ENCODE data around the gene ZNF292.

Gene ZNF292

GRCh38 chr6:87209812-87210211, 54.4 kb downstream of the ZNF292 start:
- TF ChIP-seq CTCF (IDR thresholded peaks at IDR 0.05; ENCODE audit: low read depth, low read length), result no peak
- no peak overlapping the region for H3K4me3 ChIP-seq (ENCODE audit: low read depth, low read length)
- no peaks in the 10 kb centered on the region for H3K9me3 ChIP-seq (ENCODE audit: severe bottlenecking)
- no peak overlapping the region for H3K27ac ChIP-seq
- DNase-seq, result no peak
- H3K36me3 ChIP-seq, result peaks cover 19% of the 10 kb centered on the region
- H3K27me3 ChIP-seq (ENCODE audit: insufficient read depth, low read depth, severe bottlenecking), result no peaks in the 10 kb centered on the region

DNA sequence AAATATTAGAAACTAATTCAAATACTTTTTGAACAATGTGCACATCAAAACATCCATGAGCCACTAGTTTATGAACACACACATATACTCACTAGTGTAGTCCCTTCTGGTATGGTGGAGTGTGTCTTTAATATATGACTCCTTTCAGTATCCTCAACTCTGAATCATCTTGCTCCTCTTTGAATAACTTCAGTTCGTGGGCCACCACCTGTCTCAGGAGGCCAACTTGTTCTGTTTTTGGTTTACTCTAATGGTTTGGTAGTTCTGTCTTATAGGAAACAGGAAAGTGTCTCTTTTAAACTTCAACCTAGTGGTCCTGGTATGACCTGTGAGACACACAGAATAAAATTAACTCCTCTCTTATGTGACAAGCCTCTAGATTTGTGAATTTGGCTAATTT, 55.6 kb downstream of the ZNF292 start:
- Histone ChIP-seq H3K36me3 (peaks cover 24% of the 10 kb centered on the region), H3K9me3 (ENCODE audit: severe bottlenecking) (no peaks in the 10 kb centered on the region), H3K27ac (no peak overlapping the region), H3K4me3 (ENCODE audit: low read depth, low read length) (no peak overlapping the region), H3K27me3 (ENCODE audit: insufficient read depth, low read depth, severe bottlenecking) (no peaks in the 10 kb centered on the region)
- no peak for TF ChIP-seq CTCF (IDR thresholded peaks at IDR 0.05; ENCODE audit: low read depth, low read length)
- DNase-seq, result no peak

GRCh38 chr6:87212596-87212995, 57.2 kb downstream of the ZNF292 start:
- H3K4me3 ChIP-seq (ENCODE audit: low read depth, low read length), result no peak overlapping the region
- no peak overlapping the region for H3K27ac ChIP-seq
- no peaks in the 10 kb centered on the region for H3K9me3 ChIP-seq (ENCODE audit: severe bottlenecking)
- DNase-seq, result no peak
- no peaks in the 10 kb centered on the region for H3K27me3 ChIP-seq (ENCODE audit: insufficient read depth, low read depth, severe bottlenecking)
- no peak for TF ChIP-seq CTCF (IDR thresholded peaks at IDR 0.05; ENCODE audit: low read depth, low read length)
- peaks cover 37% of the 10 kb centered on the region for H3K36me3 ChIP-seq

DNA sequence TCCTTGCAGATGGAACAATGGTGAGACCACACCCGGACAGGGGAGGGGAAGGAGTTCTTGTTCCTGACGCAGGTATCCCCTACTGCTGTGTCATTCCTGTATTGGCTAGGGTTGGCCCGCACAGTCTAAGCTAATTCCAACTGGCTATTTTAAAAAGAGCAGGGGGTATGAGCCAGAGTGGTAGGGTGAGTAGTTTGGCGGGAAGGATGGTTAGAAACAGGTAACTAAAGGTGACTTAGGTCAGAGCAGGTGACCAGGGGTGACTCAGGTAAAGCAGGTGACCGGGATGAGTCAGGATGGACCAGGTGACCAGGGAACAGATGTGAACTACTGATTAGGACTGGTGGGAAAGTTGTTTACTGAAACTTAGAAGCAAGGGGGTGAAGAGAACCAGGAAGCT, 58.0 kb downstream of the ZNF292 start:
- TF ChIP-seq CTCF (IDR thresholded peaks at IDR 0.05; ENCODE audit: low read depth, low read length), result no peak
- H3K4me3 ChIP-seq (ENCODE audit: low read depth, low read length), result no peak overlapping the region
- no peak for DNase-seq
- H3K27ac ChIP-seq, result no peak overlapping the region
- H3K36me3 ChIP-seq, result peaks cover 45% of the 10 kb centered on the region
- H3K9me3 ChIP-seq (ENCODE audit: severe bottlenecking), result no peaks in the 10 kb centered on the region
- no peaks in the 10 kb centered on the region for H3K27me3 ChIP-seq (ENCODE audit: insufficient read depth, low read depth, severe bottlenecking)

DNA sequence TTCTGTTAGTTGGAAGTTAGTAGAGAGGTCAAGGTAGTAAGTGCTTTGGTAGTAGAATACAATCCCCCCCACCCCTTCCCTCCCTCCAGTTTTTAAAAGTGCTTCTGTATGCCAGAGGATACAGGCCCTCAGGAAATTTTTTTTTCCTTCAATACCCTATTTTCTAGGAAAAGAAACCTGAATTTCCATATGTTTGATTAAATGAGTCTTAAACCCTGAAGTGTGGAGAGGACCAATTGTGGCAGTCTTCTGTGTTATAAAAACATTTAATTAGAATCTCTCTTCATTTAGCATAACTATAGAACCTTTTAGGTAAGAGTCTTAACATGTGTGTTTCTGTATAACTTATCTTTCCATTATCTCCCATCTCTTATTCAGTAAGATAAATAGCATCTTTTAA, 59.5 kb downstream of the ZNF292 start:
- TF ChIP-seq CTCF (IDR thresholded peaks at IDR 0.05; ENCODE audit: low read depth, low read length), result no peak
- Histone ChIP-seq H3K36me3 (peaks cover 59% of the 10 kb centered on the region), H3K27ac (no peak overlapping the region)

GRCh38 chr6:87220997-87221396, 65.6 kb downstream of the ZNF292 start:
- no peaks in the 10 kb centered on the region for H3K27me3 ChIP-seq (ENCODE audit: insufficient read depth, low read depth, severe bottlenecking)
- no peaks in the 10 kb centered on the region for H3K9me3 ChIP-seq (ENCODE audit: severe bottlenecking)
- no peak overlapping the region for H3K4me3 ChIP-seq (ENCODE audit: low read depth, low read length)
- no peak for TF ChIP-seq CTCF (IDR thresholded peaks at IDR 0.05; ENCODE audit: low read depth, low read length)
- H3K36me3 ChIP-seq, result peaks cover 87% of the 10 kb centered on the region
- DNase-seq, result no peak
- H3K27ac ChIP-seq, result no peak overlapping the region

More for the DNA sequence above, 59.5 kb downstream of the ZNF292 start:
- no peak overlapping the region for H3K4me3 ChIP-seq (ENCODE audit: low read depth, low read length)
- no peaks in the 10 kb centered on the region for H3K27me3 ChIP-seq (ENCODE audit: insufficient read depth, low read depth, severe bottlenecking)
- no peaks in the 10 kb centered on the region for H3K9me3 ChIP-seq (ENCODE audit: severe bottlenecking)
- DNase-seq, result no peak

Measured in WERI-Rb-1 (cell line).